WTC11 (cell line): ENCODE data around the gene FREM1. TPM values are rescaled to one million over a fixed set of nuclear protein-coding genes. Genes with fewer than 3 reads are reported as not detected.

Source experiments
- ATAC-seq: fragments of 200-7000 bp; cut with Tn5 transposase; 2 replicates; pipeline ENCODE4 v1.10.0; 2021; ENCODE audit warnings: mild to moderate bottlenecking, moderate library complexity
- CTCF ChIA-PET: fragments of 300-600 bp; sonication (Branson Sonifier 250); formaldehyde crosslinking; loops from one replicate; lab custom pipeline; 2021; ENCODE audit warnings: antibody characterized with exemption; lab: Charles Lee
- POLR2A ChIA-PET: fragments of 350-600 bp; sonication (Branson Sonifier 250); formaldehyde crosslinking; loops from one replicate; lab custom pipeline; 2021; ENCODE audit warnings: antibody characterized with exemption; lab: Charles Lee
- DNase-seq: peaks from one replicate; pipeline ENCODE4 v3.0.0; 2021; ENCODE audit warnings: low spot score
- H3K27ac Mint-ChIP-seq: 2 replicates; pipeline ENCODE4 v1.8.0; 2021; ENCODE audit warnings: mixed read lengths
- H3K27me3 Mint-ChIP-seq: 2 replicates; pipeline ENCODE4 v1.8.0; 2021; ENCODE audit warnings: low read depth, mild to moderate bottlenecking, moderate library complexity, mixed read lengths
- H3K36me3 Mint-ChIP-seq: 2 replicates; pipeline ENCODE4 v1.8.0; 2021; ENCODE audit warnings: mixed read lengths
- H3K4me1 Mint-ChIP-seq: 2 replicates; pipeline ENCODE4 v1.8.0; 2022; ENCODE audit warnings: mixed read lengths
- H3K4me3 Mint-ChIP-seq: 2 replicates; pipeline ENCODE4 v1.8.0; 2021; ENCODE audit warnings: mild to moderate bottlenecking, moderate library complexity, mixed read lengths
- H3K9me3 Mint-ChIP-seq: 2 replicates; pipeline ENCODE4 v1.8.0; 2021; ENCODE audit warnings: mixed read lengths
- ATF1 ChIP-seq: sonication (generic); formaldehyde crosslinking; IDR thresholded peaks from 2 replicates; pipeline ENCODE4 v1.8.1; 2023; ENCODE audit warnings: mild to moderate bottlenecking, moderate library complexity, missing genetic modification reagents
- CREM ChIP-seq: sonication (generic); formaldehyde crosslinking; IDR thresholded peaks from 2 replicates; pipeline ENCODE4 v1.8.1; 2022; ENCODE audit warnings: mild to moderate bottlenecking, missing genetic modification reagents, moderate library complexity
- HMGA2 ChIP-seq: fragments of 250-450 bp; sonication (Bioruptor Pico); IDR thresholded peaks from 2 replicates; pipeline ENCODE4 v1.4.0; 2021; ENCODE audit warnings: mild to moderate bottlenecking, moderate library complexity
- KAT7 ChIP-seq: sonication (generic); formaldehyde crosslinking; IDR thresholded peaks from 2 replicates; pipeline ENCODE4 v1.8.1; 2023; ENCODE audit warnings: missing genetic modification reagents, mild to moderate bottlenecking, borderline replicate concordance
- NFATC4 ChIP-seq: fragments of 250-450 bp; sonication (Bioruptor Pico); IDR thresholded peaks from 2 replicates; pipeline ENCODE4 v1.9.0; 2021; ENCODE audit warnings: mild to moderate bottlenecking
- NR2C2 ChIP-seq: sonication (generic); formaldehyde crosslinking; IDR thresholded peaks from 2 replicates; pipeline ENCODE4 v1.8.0; 2022; ENCODE audit warnings: mild to moderate bottlenecking, missing genetic modification reagents
- RELA ChIP-seq: sonication (generic); formaldehyde crosslinking; IDR thresholded peaks from 2 replicates; pipeline ENCODE4 v1.8.1; 2022; ENCODE audit warnings: missing genetic modification reagents, mild to moderate bottlenecking, borderline replicate concordance
- SOX15 ChIP-seq: fragments of 250-450 bp; sonication (Bioruptor Pico); IDR thresholded peaks from 2 replicates; pipeline ENCODE4 v1.9.0; 2021; ENCODE audit warnings: mild to moderate bottlenecking
- STAT6 ChIP-seq: sonication (generic); formaldehyde crosslinking; conservative IDR thresholded peaks from 2 replicates; pipeline ENCODE4 v1.8.1; 2023; ENCODE audit warnings: mild to moderate bottlenecking, low read depth, missing genetic modification reagents, moderate library complexity
- TP53 ChIP-seq: sonication (generic); formaldehyde crosslinking; IDR thresholded peaks from 2 replicates; pipeline ENCODE4 v1.8.1; 2023; ENCODE audit warnings: mild to moderate bottlenecking, missing genetic modification reagents
- USF1 ChIP-seq: sonication (generic); formaldehyde crosslinking; IDR thresholded peaks from 2 replicates; pipeline ENCODE4 v1.8.0; 2022; ENCODE audit warnings: mild to moderate bottlenecking, missing genetic modification reagents
- ZNF121 ChIP-seq: sonication (generic); formaldehyde crosslinking; IDR thresholded peaks from 2 replicates; pipeline ENCODE4 v1.8.0; 2023; ENCODE audit warnings: missing genetic modification reagents
- total RNA-seq: library from RNA; stranded (reverse); gene quantifications from 3 replicates; pipeline ENCODE4 v1.2.3, GENCODE V29; 2021
- TF ChIP-seq, protein P1 (sequence below): fragments of 250-450 bp; sonication (Bioruptor Pico); IDR thresholded peaks from 2 replicates; pipeline ENCODE4 v1.8.0; 2021; ENCODE audit warnings: mild to moderate bottlenecking
- TF ChIP-seq, protein P2 (sequence below): sonication (generic); formaldehyde crosslinking; IDR thresholded peaks from 2 replicates; pipeline ENCODE4 v1.8.0; 2022; ENCODE audit warnings: mild to moderate bottlenecking, missing genetic modification reagents
- TF ChIP-seq, protein P3 (sequence below): sonication (generic); formaldehyde crosslinking; IDR thresholded peaks from 2 replicates; pipeline ENCODE4 v1.8.0; 2022; ENCODE audit warnings: mild to moderate bottlenecking, missing genetic modification reagents
- TF ChIP-seq, protein P4 (sequence below): sonication (generic); formaldehyde crosslinking; IDR thresholded peaks from 2 replicates; pipeline ENCODE4 v1.8.1; 2022; ENCODE audit warnings: missing genetic modification reagents, borderline replicate concordance

The FREM1 gene
- total RNA-seq, 1 experiment from 2014 or later = 2.8 TPM

- Mint-ChIP-seq H3K4me3 (no peak overlapping the region), H3K36me3 (peaks cover 32% of the 10 kb centered on the region), H3K27me3 (no peaks in the 10 kb centered on the region), H3K4me1 (peaks cover 11% of the 10 kb centered on the region), H3K27ac (no peak overlapping the region), H3K9me3 (peaks cover 5% of the 10 kb centered on the region; the same call in 1 of the 2 replicates)
- no peak for DNase-seq
- TF ChIP-seq, protein P1, sequence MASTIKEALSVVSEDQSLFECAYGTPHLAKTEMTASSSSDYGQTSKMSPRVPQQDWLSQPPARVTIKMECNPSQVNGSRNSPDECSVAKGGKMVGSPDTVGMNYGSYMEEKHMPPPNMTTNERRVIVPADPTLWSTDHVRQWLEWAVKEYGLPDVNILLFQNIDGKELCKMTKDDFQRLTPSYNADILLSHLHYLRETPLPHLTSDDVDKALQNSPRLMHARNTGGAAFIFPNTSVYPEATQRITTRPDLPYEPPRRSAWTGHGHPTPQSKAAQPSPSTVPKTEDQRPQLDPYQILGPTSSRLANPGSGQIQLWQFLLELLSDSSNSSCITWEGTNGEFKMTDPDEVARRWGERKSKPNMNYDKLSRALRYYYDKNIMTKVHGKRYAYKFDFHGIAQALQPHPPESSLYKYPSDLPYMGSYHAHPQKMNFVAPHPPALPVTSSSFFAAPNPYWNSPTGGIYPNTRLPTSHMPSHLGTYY (CRISPR knock-in tag) = no peak
- no peak for TF ChIP-seq USF1 (CRISPR knock-in tag)
- TF ChIP-seq, protein P2, sequence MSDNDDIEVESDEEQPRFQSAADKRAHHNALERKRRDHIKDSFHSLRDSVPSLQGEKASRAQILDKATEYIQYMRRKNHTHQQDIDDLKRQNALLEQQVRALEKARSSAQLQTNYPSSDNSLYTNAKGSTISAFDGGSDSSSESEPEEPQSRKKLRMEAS (CRISPR knock-in tag) = no peak
- TF ChIP-seq ATF1 (CRISPR knock-in tag) = no peak
- no peak for TF ChIP-seq NR2C2 (CRISPR knock-in tag)
- no peak for TF ChIP-seq SOX15 (CRISPR knock-in tag)
- TF ChIP-seq CREM (CRISPR knock-in tag) = no peak
- no peak for TF ChIP-seq KAT7
- no peak for TF ChIP-seq ZNF121
- no peak for TF ChIP-seq RELA
- no peak for TF ChIP-seq HMGA2 (CRISPR knock-in tag)
- TF ChIP-seq, protein P3, sequence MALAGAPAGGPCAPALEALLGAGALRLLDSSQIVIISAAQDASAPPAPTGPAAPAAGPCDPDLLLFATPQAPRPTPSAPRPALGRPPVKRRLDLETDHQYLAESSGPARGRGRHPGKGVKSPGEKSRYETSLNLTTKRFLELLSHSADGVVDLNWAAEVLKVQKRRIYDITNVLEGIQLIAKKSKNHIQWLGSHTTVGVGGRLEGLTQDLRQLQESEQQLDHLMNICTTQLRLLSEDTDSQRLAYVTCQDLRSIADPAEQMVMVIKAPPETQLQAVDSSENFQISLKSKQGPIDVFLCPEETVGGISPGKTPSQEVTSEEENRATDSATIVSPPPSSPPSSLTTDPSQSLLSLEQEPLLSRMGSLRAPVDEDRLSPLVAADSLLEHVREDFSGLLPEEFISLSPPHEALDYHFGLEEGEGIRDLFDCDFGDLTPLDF (CRISPR knock-in tag) = no peak
- TF ChIP-seq, protein P4, sequence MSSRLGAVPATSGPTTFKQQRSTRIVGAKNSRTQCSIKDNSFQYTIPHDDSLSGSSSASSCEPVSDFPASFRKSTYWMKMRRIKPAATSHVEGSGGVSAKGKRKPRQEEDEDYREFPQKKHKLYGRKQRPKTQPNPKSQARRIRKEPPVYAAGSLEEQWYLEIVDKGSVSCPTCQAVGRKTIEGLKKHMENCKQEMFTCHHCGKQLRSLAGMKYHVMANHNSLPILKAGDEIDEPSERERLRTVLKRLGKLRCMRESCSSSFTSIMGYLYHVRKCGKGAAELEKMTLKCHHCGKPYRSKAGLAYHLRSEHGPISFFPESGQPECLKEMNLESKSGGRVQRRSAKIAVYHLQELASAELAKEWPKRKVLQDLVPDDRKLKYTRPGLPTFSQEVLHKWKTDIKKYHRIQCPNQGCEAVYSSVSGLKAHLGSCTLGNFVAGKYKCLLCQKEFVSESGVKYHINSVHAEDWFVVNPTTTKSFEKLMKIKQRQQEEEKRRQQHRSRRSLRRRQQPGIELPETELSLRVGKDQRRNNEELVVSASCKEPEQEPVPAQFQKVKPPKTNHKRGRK (CRISPR knock-in tag) = no peak
- ChIA-PET CTCF (no interaction called here), POLR2A (interaction anchor here (0.6 kb wide), 1 partner anchor 448 kb away, joined by 3 read pairs; no protein-coding TSS in a partner anchor)
- ATAC-seq = no peak
Measured at GRCh38 chr9:14687042-14687719, 223.0 kb downstream of the FREM1 start.

GRCh38 chr9:14686168-14686567, 224.1 kb downstream of the FREM1 start:
- Mint-ChIP-seq H3K4me1 (peaks cover 3% of the 10 kb centered on the region; the same call in 1 of the 2 replicates), H3K36me3 (peaks cover 32% of the 10 kb centered on the region), H3K9me3 (peaks cover 5% of the 10 kb centered on the region; the same call in 1 of the 2 replicates), H3K27ac (no peak overlapping the region), H3K4me3 (no peak overlapping the region), H3K27me3 (no peaks in the 10 kb centered on the region)
- DNase-seq = no peak
- CTCF ChIA-PET = no interaction called here
- POLR2A ChIA-PET = no interaction called here
- TF ChIP-seq NFATC4 (CRISPR knock-in tag) (no peak), CREM (CRISPR knock-in tag) (no peak), STAT6 (no peak), TP53 (CRISPR knock-in tag) (no peak)
- ATAC-seq = no peak

Other genes with a start within 250 kb of the FREM1 start
- gene ZDHHC21, start 217.0 kb downstream of the FREM1 start, total RNA-seq = 6.0 to 7.3 TPM (median 6.7 TPM) in 3 replicates
- 2.4 to 4.1 TPM (median 3.7 TPM) in 3 replicates for gene CER1, start 187.7 kb downstream of the FREM1 start, total RNA-seq